AML-193 (cell line): ENCODE results near the gene UBE2S.
"Not testable (repeated sequence)": the region's sequence is repeated elsewhere in the genome, so short reads cannot be mapped to it uniquely, and the experiment has no call there.

Experiments used
- DNase-seq, 2 experiments: peaks; one replicate each; lab custom pipeline; 2025; lab: John Stamatoyannopoulos, UW

Gene UBE2S

GRCh38 chr19:55407550-55407799 is at the start of gene UBE2S:
Gene UBE2S (minus strand): TSS chr19:55407788. CDS start chr19:55407589, 199 bp downstream.
- DNase-seq = not testable (repeated sequence)

- no peak for DNase-seq
Observed at GRCh38 chr19:55456347-55456746, 48.8 kb upstream of the UBE2S start.

- no peak for DNase-seq
Observed at GRCh38 chr19:55455576-55456235, 48.1 kb upstream of the UBE2S start.

GRCh38 chr19:55454787-55455243 is 47.2 kb upstream of the UBE2S start:
- peak; percentile 25 to 32 for DNase-seq

- no peak for DNase-seq
Observed at GRCh38 chr19:55453511-55454260, 46.1 kb upstream of the UBE2S start.

GRCh38 chr19:55452749-55453346 is 45.3 kb upstream of the UBE2S start:
- no peak for DNase-seq

- no peak for DNase-seq
Observed at GRCh38 chr19:55451965-55452748, 44.6 kb upstream of the UBE2S start.

- no peak for DNase-seq
Observed at GRCh38 chr19:55451163-55451964, 43.8 kb upstream of the UBE2S start.

GRCh38 chr19:55449469-55449868 is 41.9 kb upstream of the UBE2S start:
- no peak for DNase-seq

GRCh38 chr19:55448175-55448490 is 40.5 kb upstream of the UBE2S start:
- DNase-seq = not testable (repeated sequence)

- DNase-seq = no peak
Observed at GRCh38 chr19:55447421-55448174, 40.0 kb upstream of the UBE2S start.

GRCh38 chr19:55446060-55446459 is 38.5 kb upstream of the UBE2S start:
- no peak for DNase-seq

- no peak for DNase-seq
Observed at GRCh38 chr19:55444646-55445045, 37.1 kb upstream of the UBE2S start.

- DNase-seq = no peak
Observed at GRCh38 chr19:55443824-55444480, 36.4 kb upstream of the UBE2S start.

- DNase-seq = no peak
Observed at GRCh38 chr19:55443045-55443823, 35.6 kb upstream of the UBE2S start, which contains the start of gene SHISA7. Gene SHISA7 (minus strand): TSS chr19:55443300. CDS start chr19:55442863, 437 bp downstream.

GRCh38 chr19:55442372-55442961 is 34.9 kb upstream of the UBE2S start:
- no peak for DNase-seq

GRCh38 chr19:55441692-55442321 is 34.2 kb upstream of the UBE2S start:
- no peak for DNase-seq

GRCh38 chr19:55441319-55441691 is 33.7 kb upstream of the UBE2S start:
- no peak for DNase-seq
